ENCODE data around the gene PRSS50.
A peak's percentile ranks its signal among the peaks of the same experiment; 100 is the strongest.

The PRSS50 gene

GRCh38 chr3:46719735-46720271 lies 2.1 kb upstream of the PRSS50 start:
- no peak for DNase-seq (ENCODE audit: low spot score)
- WGBS, 2 donors (ENCODE audit: extremely low coverage in 2 of 2, insufficient read length in 2 of 2, insufficient replicate concordance in 1 of 2), result no CpG with 5 or more reads among the region's 4 CpGs

GRCh38 chr3:46719044-46719565 lies 1.4 kb upstream of the PRSS50 start:
- no peaks in the 10 kb centered on the region for H3K79me1 ChIP-seq (ENCODE audit: low read depth, low read length)
- H3K18ac ChIP-seq (ENCODE audit: low read length), result no peak overlapping the region
- H2AK5ac ChIP-seq (ENCODE audit: low read depth, low read length), result no peak overlapping the region
- no peak overlapping the region for H2BK12ac ChIP-seq (ENCODE audit: low read length)
- no peak overlapping the region for H3K4me3 ChIP-seq (ENCODE audit: low read length in 2 of 2)
- DNase-seq (ENCODE audit: low spot score), result no peak
- H4K8ac ChIP-seq (ENCODE audit: low read depth, low read length), result no peak overlapping the region
- H4K91ac ChIP-seq (ENCODE audit: low read depth, low read length, poor library complexity), result no peak overlapping the region
- no peak overlapping the region for H3K4ac ChIP-seq (ENCODE audit: low read length)
- H3K9me3 ChIP-seq (replicated peaks in 1 of 2; ENCODE audit: control insufficient read depth in 2 of 2, insufficient read depth in 1 of 2, low read depth in 1 of 2, low read length in 2 of 2), result no peaks in the 10 kb centered on the region
- no peak overlapping the region for H3K9ac ChIP-seq (ENCODE audit: low read depth, low read length, poor library complexity)
- H3K27me3 ChIP-seq (ENCODE audit: control insufficient read depth in 3 of 3, insufficient read depth in 3 of 3, low read depth in 1 of 3, low read length in 3 of 3), result no peaks in the 10 kb centered on the region
- H2BK5ac ChIP-seq (ENCODE audit: low read length), result no peak overlapping the region
- no peaks in the 10 kb centered on the region for H3K4me1 ChIP-seq (ENCODE audit: control insufficient read depth in 2 of 2, insufficient read depth in 1 of 2, low read depth in 1 of 2, low read length in 2 of 2)
- no peak overlapping the region for H2BK120ac ChIP-seq (ENCODE audit: low read depth, low read length)
- H3K4me2 ChIP-seq (ENCODE audit: insufficient read depth, low read length, poor library complexity, severe bottlenecking), result no peak overlapping the region
- no CpG with 5 or more reads among the region's 2 CpGs for WGBS, 2 donors (ENCODE audit: extremely low coverage in 2 of 2, insufficient read length in 2 of 2, insufficient replicate concordance in 1 of 2)
- H3K36me3 ChIP-seq (replicated peaks in 1 of 2; ENCODE audit: control insufficient read depth in 2 of 2, insufficient read depth in 2 of 2, low read length in 2 of 2), result no peaks in the 10 kb centered on the region
- H2AFZ ChIP-seq (ENCODE audit: low read length), result no peak overlapping the region
- no peak overlapping the region for H3K27ac ChIP-seq (replicated peaks; ENCODE audit: low read length)
- H3K23ac ChIP-seq (ENCODE audit: low read depth, low read length, poor library complexity), result no peak overlapping the region
- H2BK15ac ChIP-seq (ENCODE audit: low read length), result no peak overlapping the region
- H3K14ac ChIP-seq (ENCODE audit: low read length), result no peak overlapping the region

More at GRCh38 chr3:46719735-46720271, 2.1 kb upstream of the PRSS50 start:
- H3K18ac ChIP-seq (ENCODE audit: low read length), result no peak overlapping the region
- H3K79me1 ChIP-seq (ENCODE audit: low read depth, low read length), result no peaks in the 10 kb centered on the region
- H4K91ac ChIP-seq (ENCODE audit: low read depth, low read length, poor library complexity), result no peak overlapping the region
- H2BK5ac ChIP-seq (ENCODE audit: low read length), result no peak overlapping the region
- no peak overlapping the region for H3K9ac ChIP-seq (ENCODE audit: low read depth, low read length, poor library complexity)
- H2BK120ac ChIP-seq (ENCODE audit: low read depth, low read length), result no peak overlapping the region
- no peak overlapping the region for H3K4me2 ChIP-seq (ENCODE audit: insufficient read depth, low read length, poor library complexity, severe bottlenecking)
- H2AK5ac ChIP-seq (ENCODE audit: low read depth, low read length), result no peak overlapping the region
- no peaks in the 10 kb centered on the region for H3K27me3 ChIP-seq (ENCODE audit: control insufficient read depth in 3 of 3, insufficient read depth in 3 of 3, low read depth in 1 of 3, low read length in 3 of 3)
- no peak overlapping the region for H2AFZ ChIP-seq (ENCODE audit: low read length)
- no peak overlapping the region for H3K14ac ChIP-seq (ENCODE audit: low read length)
- no peak overlapping the region for H3K27ac ChIP-seq (replicated peaks; ENCODE audit: low read length)
- no peaks in the 10 kb centered on the region for H3K9me3 ChIP-seq (replicated peaks in 1 of 2; ENCODE audit: control insufficient read depth in 2 of 2, insufficient read depth in 1 of 2, low read depth in 1 of 2, low read length in 2 of 2)
- no peak overlapping the region for H3K4me3 ChIP-seq (ENCODE audit: low read length in 2 of 2)
- no peak overlapping the region for H3K23ac ChIP-seq (ENCODE audit: low read depth, low read length, poor library complexity)
- no peak overlapping the region for H4K8ac ChIP-seq (ENCODE audit: low read depth, low read length)
- no peaks in the 10 kb centered on the region for H3K4me1 ChIP-seq (ENCODE audit: control insufficient read depth in 2 of 2, insufficient read depth in 1 of 2, low read depth in 1 of 2, low read length in 2 of 2)
- H3K4ac ChIP-seq (ENCODE audit: low read length), result no peak overlapping the region
- H2BK15ac ChIP-seq (ENCODE audit: low read length), result no peak overlapping the region
- H3K36me3 ChIP-seq (replicated peaks in 1 of 2; ENCODE audit: control insufficient read depth in 2 of 2, insufficient read depth in 2 of 2, low read length in 2 of 2), result no peaks in the 10 kb centered on the region
- no peak overlapping the region for H2BK12ac ChIP-seq (ENCODE audit: low read length)

GRCh38 chr3:46716461-46717441 lies 918 bp downstream of the PRSS50 start:
- H2BK15ac ChIP-seq (ENCODE audit: low read length), result no peak overlapping the region
- no peak overlapping the region for H3K27ac ChIP-seq (replicated peaks; ENCODE audit: low read length)
- H3K23ac ChIP-seq (ENCODE audit: low read depth, low read length, poor library complexity), result no peak overlapping the region
- H2AFZ ChIP-seq (ENCODE audit: low read length), result no peak overlapping the region
- H3K79me1 ChIP-seq (ENCODE audit: low read depth, low read length), result no peaks in the 10 kb centered on the region
- H4K8ac ChIP-seq (ENCODE audit: low read depth, low read length), result no peak overlapping the region
- no peak for DNase-seq (ENCODE audit: low spot score)
- H4K91ac ChIP-seq (ENCODE audit: low read depth, low read length, poor library complexity), result no peak overlapping the region
- H2BK5ac ChIP-seq (ENCODE audit: low read length), result peak overlapping the region; percentile 46
- H3K27me3 ChIP-seq (ENCODE audit: control insufficient read depth in 3 of 3, insufficient read depth in 3 of 3, low read depth in 1 of 3, low read length in 3 of 3), result no peaks in the 10 kb centered on the region
- H3K4me3 ChIP-seq (ENCODE audit: low read length in 2 of 2), result no peak overlapping the region
- H3K4ac ChIP-seq (ENCODE audit: low read length), result no peak overlapping the region
- peak overlapping the region; percentile 30 for H2AK5ac ChIP-seq (ENCODE audit: low read depth, low read length)
- no peak overlapping the region for H3K18ac ChIP-seq (ENCODE audit: low read length)
- H3K14ac ChIP-seq (ENCODE audit: low read length), result no peak overlapping the region
- H2BK12ac ChIP-seq (ENCODE audit: low read length), result no peak overlapping the region
- H3K4me2 ChIP-seq (ENCODE audit: insufficient read depth, low read length, poor library complexity, severe bottlenecking), result no peak overlapping the region
- H3K9me3 ChIP-seq (replicated peaks in 1 of 2; ENCODE audit: control insufficient read depth in 2 of 2, insufficient read depth in 1 of 2, low read depth in 1 of 2, low read length in 2 of 2), result no peaks in the 10 kb centered on the region
- no peak overlapping the region for H2BK120ac ChIP-seq (ENCODE audit: low read depth, low read length)
- H3K4me1 ChIP-seq (ENCODE audit: control insufficient read depth in 2 of 2, insufficient read depth in 1 of 2, low read depth in 1 of 2, low read length in 2 of 2), result no peaks in the 10 kb centered on the region
- H3K36me3 ChIP-seq (replicated peaks in 1 of 2; ENCODE audit: control insufficient read depth in 2 of 2, insufficient read depth in 2 of 2, low read length in 2 of 2), result no peaks in the 10 kb centered on the region
- H3K9ac ChIP-seq (ENCODE audit: low read depth, low read length, poor library complexity), result peak overlapping the region; percentile 80
- WGBS, 2 donors (ENCODE audit: extremely low coverage in 2 of 2, insufficient read length in 2 of 2, insufficient replicate concordance in 1 of 2), result no CpG with 5 or more reads among the region's 19 CpGs

GRCh38 chr3:46715507-46716175 lies 2.0 kb downstream of the PRSS50 start:
- no peak overlapping the region for H3K18ac ChIP-seq (ENCODE audit: low read length)
- H2BK5ac ChIP-seq (ENCODE audit: low read length), result no peak overlapping the region
- H3K27ac ChIP-seq (replicated peaks; ENCODE audit: low read length), result no peak overlapping the region
- no peak overlapping the region for H3K4me3 ChIP-seq (ENCODE audit: low read length in 2 of 2)
- H3K9me3 ChIP-seq (replicated peaks in 1 of 2; ENCODE audit: control insufficient read depth in 2 of 2, insufficient read depth in 1 of 2, low read depth in 1 of 2, low read length in 2 of 2), result no peaks in the 10 kb centered on the region
- no peaks in the 10 kb centered on the region for H3K36me3 ChIP-seq (replicated peaks in 1 of 2; ENCODE audit: control insufficient read depth in 2 of 2, insufficient read depth in 2 of 2, low read length in 2 of 2)
- no peak overlapping the region for H2BK12ac ChIP-seq (ENCODE audit: low read length)
- peak overlapping the region; percentile 22 for H2BK15ac ChIP-seq (ENCODE audit: low read length)
- no peak overlapping the region for H2AFZ ChIP-seq (ENCODE audit: low read length)
- no peak for DNase-seq (ENCODE audit: low spot score)
- H3K4me1 ChIP-seq (ENCODE audit: control insufficient read depth in 2 of 2, insufficient read depth in 1 of 2, low read depth in 1 of 2, low read length in 2 of 2), result no peaks in the 10 kb centered on the region
- peak overlapping the region; percentile 76 for H3K14ac ChIP-seq (ENCODE audit: low read length)
- peak overlapping the region; percentile 32 for H3K9ac ChIP-seq (ENCODE audit: low read depth, low read length, poor library complexity)
- H4K8ac ChIP-seq (ENCODE audit: low read depth, low read length), result peak overlapping the region; percentile 68
- WGBS, 2 donors (ENCODE audit: extremely low coverage in 2 of 2, insufficient read length in 2 of 2, insufficient replicate concordance in 1 of 2), result no CpG with 5 or more reads among the region's 11 CpGs
- no peak overlapping the region for H4K91ac ChIP-seq (ENCODE audit: low read depth, low read length, poor library complexity)
- H2AK5ac ChIP-seq (ENCODE audit: low read depth, low read length), result no peak overlapping the region
- no peak overlapping the region for H2BK120ac ChIP-seq (ENCODE audit: low read depth, low read length)
- peak overlapping the region; percentile 52 for H3K23ac ChIP-seq (ENCODE audit: low read depth, low read length, poor library complexity)
- no peak overlapping the region for H3K4ac ChIP-seq (ENCODE audit: low read length)
- no peak overlapping the region for H3K4me2 ChIP-seq (ENCODE audit: insufficient read depth, low read length, poor library complexity, severe bottlenecking)
- no peaks in the 10 kb centered on the region for H3K27me3 ChIP-seq (ENCODE audit: control insufficient read depth in 3 of 3, insufficient read depth in 3 of 3, low read depth in 1 of 3, low read length in 3 of 3)
- no peaks in the 10 kb centered on the region for H3K79me1 ChIP-seq (ENCODE audit: low read depth, low read length)
